HG02973 (cell line): ENCODE measurements around the gene LPGAT1.

Source experiments
- ATAC-seq: cut with Tn5 transposase; IDR thresholded peaks from one replicate; pipeline ENCODE4 v1.9.1; 2021; ENCODE audit warnings: moderate library complexity; ENCODE audit not compliant: unreplicated experiment

LPGAT1 gene

DNA sequence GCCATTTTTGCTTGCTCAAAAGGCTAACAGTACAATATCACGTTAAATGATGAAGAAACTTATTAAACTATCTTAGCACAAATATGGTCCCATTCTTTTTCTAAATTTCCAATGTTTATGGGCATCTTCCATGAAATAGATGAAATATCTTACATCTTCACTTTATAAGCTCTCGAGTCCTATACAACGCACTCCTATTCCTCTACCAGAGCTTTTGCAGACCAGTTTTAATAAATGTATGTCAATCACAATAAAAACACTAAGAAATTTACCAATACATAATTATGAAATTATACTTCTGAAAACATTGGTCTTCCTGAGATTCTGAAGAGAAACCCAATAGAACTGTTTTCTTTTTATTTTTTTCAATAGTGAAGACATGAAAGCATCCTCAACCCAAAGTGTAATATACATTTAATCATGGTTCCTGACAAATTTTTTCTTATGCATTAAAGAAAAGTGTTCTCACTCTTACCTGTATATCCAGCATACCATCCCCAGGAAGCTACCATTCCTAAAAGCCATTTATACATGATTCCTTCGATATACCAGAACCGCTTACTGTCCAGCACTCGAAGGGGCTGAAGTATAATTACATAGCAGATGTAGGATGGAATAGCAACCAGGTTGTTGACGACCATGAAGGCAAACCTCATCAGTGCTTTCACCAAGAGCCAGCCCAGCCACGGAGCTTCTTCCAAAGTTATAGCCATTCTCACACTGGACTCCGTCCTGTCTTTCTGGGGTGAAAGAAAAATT, 1.8 kb downstream of the LPGAT1 start:
- ATAC-seq: no peak

DNA sequence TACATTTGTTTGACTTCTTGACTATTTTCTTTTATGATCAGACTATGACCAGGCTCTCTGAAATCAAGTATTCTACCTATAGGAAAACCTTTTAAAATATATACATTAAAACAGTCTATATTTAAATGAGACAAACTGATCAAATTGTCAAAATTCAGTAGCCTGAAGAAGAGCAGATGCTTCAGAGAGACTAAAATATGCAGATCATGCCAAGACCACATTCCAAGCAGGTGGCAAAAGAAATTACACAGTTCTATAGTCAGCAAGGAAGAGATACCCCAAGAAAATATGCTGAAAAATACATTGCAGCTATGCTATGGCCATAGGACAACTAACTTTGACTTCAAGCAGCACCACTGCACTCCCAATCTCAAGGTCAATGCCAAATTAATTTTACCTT, 3.5 kb downstream of the LPGAT1 start:
- ATAC-seq: no peak

DNA sequence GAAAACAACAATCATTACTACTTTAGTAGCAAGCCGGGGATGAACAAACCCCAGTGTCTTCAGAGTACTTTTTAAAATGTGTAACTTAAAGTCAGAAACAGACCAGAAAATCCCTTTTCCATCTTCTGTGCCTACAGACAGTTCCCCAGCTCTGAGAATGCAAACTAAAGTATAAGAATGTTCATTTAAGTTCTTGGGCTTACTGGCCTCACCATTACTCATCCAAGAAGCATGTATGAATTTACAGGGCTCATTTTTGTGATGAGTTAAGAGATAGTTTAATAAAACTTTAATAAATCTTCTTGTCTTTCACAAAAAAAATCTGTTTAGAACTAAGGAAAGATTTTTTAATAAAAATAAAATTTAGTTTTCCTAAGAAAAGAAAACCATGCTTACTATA, 4.6 kb downstream of the LPGAT1 start:
- no peak for ATAC-seq

DNA sequence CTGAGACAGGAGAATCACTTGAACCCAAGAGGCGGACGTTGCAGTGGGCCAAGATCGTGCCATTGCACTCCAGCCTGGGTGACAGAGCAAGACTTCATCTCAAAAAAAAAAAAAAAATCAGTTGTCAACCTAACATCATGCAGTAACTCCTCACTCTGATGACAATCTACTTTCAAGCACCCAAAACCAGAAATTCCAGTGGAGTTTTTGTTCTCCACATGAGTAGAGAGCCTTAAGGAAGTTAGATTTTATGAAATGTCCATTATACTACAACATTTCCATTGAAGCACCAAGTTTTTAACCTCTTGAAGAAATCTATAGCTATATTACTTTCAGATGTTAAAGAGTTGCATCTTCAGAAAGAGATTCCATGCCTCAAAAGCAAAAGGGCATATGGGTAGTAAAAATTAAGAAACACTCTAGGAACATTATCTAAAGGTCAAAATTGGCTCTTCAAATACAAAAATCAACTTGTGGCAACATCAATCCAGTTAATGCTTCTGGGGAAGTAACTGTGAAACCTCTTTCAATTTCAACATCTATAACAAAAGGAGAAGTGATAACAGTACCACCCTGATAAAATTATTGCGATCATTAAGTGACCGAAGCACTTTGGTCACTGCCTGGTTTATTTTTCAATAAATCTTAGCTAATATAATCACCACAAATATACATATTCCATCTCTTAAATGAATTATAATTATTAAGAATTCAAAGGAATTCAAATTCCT, 7.7 kb downstream of the LPGAT1 start:
- no peak for ATAC-seq

DNA sequence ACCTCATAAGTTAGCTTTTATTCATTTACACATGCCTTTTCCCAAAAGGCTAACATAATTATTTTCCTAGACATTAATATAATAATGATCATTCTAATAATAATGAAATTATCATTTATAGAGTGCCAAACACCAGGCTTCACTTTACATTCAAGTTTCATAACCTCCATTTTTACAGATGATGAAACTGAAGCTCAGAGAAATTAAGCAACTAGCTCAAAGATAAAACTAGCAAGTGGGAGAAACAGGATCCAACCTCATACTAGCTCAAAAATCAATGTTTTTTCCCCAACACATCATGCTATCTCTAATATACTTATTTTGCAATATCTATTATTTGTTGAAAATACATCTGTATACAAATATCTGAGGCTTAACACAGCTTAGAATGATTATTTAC, 14.0 kb downstream of the LPGAT1 start:
- ATAC-seq: no peak

DNA sequence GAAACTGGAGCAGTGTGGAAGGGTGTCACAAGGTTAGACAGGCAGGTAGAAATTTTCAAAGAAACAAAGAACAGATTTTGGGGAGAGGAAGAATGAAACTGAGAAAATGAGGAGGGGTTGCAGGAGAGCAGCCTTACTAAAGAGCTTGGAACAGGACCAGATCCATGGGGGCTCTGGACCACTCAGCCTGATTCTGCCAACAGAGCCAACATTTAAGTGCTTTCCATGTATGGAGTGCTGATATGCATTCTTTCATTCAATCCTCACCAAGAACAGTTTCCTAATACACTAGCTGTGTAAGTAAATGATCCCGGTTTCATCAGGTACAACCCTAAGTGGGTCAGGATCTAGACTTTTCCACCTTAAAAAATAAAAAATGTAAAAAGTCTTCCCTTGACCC, 16.2 kb downstream of the LPGAT1 start:
- no peak for ATAC-seq

DNA sequence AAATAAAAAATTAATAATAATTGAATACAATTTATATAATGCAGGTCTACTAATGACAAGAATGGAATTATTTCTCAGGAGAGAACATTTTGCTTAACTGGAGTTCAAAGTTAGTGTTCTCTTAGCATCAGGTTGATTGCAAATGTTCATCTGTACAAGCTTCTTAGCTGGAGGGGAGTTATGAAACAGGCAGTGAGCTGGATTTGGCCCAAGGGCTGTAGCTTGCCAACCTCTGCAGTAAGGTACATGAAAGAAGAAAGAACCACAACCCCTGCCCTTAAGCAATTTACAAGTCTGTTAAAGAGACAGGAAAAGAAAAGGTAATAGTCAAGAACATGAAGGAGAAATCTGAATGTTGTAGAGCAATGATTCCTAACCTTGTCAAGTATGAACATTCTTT, 17.0 kb downstream of the LPGAT1 start:
- no peak for ATAC-seq

DNA sequence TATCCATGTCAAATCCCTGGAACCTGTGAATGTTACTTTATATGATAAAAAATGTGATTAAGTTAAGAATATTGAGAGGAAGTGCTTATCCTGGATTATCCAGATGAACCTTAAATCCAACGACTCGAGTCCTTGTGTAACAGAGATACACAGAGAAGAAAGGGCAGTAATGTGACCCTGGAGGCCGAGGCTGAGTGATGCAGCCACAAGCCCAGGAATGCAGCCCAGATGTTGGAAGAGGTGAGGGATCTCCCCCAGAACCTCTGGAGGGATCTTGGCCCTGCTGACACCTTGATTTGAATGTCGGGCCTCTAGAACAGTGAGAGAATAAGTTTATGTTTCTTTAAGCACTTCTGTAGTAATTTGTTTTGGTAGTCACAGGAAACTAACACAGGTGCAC, 18.0 kb downstream of the LPGAT1 start:
- ATAC-seq: no peak

DNA sequence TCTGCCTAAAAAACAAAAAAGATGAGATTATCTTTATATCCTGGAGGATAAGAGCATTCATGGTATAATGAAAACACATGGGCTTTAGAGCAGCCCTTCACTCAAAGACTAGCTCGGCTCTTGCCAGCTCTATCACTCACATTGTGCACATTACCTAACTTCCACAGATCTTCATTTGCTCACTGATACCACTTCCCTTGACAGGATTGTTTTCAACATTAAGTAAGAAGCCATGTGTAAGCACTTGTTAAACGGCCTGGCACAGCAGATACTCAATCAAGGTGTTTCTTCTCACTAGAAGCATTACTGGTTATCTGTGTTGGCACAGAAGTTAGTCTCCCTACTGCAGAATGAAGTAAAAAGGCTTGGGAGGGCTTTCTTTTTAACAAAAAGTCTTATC, 18.7 kb downstream of the LPGAT1 start:
- no peak for ATAC-seq

DNA sequence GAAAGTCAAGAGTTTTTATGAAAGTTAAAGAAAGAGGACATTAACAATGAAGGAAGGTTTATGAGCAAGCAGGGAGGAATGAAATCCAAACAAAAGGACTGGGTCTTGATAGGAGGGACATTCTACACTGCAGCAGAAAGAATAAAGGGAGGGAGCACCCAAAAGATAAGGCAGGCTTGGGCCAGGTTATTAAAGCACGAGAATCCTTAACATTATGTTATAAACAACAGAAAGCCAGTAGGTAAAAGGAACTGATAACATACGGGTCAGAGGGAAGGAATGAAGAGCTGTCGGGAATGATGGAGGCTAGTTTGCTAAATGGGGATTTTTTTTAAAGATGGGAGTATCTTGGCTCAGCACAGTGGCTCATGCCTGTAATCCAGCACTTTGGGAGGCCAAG, 19.4 kb downstream of the LPGAT1 start:
- ATAC-seq: no peak

DNA sequence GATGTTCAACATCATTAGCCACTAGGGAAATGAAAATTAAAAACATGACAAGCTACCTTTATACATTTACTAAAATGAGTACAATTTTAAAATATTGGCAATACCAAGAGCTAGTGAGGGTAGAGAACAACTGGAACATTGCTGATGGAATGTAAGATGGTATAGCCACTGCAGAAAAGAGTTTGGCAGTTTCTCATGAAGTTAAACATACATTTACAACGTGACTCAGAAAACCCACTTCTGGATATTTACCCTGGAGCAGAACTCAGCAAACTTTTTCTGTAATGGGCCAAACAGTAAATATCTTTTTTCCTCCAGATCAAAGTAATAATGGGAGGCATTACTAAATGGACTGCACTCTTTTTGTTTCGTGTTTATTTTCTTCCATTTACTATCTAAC, 22.1 kb downstream of the LPGAT1 start:
- ATAC-seq: no peak

DNA sequence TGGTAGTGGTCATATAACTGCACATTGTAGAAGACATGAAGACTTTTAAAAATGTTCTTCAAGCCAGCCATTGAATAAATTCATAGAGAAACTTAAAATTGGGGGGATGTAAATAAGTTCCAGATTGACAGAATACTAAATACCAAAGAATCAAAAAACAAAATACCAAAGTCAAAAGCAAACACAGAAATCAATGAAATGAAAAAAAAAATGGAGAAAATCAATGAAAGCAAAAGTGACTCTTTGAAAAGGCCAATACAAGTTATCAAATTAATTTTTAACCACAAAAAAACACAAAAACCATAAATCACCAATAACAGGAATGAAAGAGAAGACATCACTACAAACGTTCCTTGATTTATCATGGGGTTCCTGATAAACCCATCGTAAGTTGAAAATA, 25.6 kb downstream of the LPGAT1 start:
- ATAC-seq: no peak

DNA sequence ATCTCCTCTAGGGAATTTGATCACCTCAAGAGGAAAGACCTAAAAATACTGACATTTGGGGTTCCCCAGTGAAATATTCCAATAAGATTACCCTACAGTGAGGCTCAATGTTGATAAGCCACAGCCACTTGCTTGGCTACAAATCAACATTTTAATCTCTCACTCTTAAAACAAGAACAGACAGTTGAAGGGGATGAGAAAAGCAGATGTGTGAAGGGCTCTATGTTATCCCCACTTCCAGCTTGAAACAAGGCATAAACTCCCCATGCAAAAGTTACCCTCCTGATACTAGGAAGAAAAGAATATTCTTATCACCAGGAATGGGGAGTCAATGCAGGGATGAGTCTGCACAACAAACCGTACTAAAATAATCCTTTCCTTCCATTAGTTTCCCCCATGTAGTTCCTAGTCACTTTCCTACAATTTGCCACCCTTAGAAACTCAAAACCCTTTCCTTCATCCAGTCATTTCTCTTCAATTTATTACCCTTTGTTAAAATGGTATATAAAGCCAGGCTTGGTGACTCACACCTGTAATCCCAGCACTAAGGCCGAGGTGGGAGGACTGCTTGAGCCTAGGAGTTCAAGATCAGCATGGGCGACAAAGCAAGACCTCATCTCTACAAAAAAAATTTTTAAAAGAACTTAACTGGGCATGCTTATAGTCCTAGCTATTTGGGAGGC, 29.5 kb downstream of the LPGAT1 start:
- ATAC-seq: no peak

DNA sequence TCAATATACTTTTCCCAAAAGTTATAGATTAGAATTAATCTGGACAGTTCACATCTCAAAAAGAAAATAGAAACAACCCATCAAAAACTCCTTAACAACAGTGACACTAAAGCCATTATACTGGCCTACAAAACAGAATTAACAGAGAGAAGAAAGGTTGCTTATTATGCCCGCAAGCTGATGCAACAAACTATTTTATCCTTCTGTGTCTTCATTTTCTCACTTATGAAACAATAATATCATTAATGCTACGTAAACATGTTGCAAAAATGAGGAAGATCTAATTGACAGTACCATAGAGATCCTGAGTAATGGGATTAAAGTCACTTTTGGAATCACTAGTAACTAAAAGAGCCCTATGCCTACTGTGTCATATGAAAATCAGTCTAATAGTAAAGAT, 32.6 kb downstream of the LPGAT1 start:
- no peak for ATAC-seq

DNA sequence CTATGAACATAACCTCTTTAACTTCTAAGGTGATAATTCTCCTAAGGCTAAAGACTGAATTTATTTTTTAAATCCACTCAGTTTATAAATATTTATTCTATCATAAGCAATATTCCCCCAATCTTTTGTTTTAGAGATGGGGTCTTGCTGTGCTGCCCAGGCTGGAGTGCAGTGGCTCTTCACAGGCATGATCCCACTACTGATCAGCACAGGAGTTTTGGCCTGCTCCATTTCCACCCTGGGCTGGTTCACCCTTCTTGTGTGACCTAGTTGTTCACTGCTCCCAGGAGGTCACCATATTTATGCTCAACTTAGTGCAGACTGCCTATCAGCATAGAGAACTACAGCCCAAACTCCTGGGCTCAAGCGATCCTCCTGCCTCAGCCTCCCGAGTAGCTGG, 38.6 kb downstream of the LPGAT1 start:
- no peak for ATAC-seq

DNA sequence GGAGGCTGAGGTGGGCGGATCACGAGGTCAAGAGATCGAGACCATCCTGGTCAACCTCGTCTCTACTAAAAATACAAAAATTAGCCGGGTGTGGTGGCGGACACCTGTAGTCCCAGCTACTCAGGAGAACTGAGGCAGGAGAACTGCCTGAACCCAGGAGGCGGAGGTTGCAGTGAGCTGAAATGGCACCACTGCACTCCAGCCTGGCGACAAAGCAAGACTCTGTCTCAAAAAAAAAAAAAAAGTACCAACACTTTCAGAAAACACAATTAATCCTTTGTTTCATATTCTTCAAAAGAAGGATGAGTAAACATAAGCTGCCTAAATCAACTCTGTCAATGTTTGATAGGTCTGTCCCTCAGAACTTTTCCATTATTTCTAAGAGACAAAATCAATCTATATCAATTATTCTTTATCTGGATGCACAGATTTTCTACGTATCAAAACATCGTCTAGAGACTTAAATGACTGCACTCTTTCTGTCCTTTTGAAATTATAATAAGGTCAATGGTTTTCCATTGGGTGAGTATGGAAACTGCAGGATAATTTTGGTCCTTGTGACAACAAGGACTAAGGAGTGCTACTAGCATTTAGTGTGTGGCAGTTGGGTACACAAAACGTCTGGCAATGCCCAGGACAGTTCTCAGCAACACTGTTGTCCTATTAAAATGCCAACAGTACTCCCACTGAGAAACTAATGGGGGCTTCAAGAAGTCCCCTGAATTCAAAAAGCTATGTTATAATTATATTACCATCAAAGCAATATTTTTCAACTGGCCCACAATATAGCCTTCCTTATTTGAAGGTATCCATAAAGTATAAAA, 40.7 kb downstream of the LPGAT1 start:
- no peak for ATAC-seq

DNA sequence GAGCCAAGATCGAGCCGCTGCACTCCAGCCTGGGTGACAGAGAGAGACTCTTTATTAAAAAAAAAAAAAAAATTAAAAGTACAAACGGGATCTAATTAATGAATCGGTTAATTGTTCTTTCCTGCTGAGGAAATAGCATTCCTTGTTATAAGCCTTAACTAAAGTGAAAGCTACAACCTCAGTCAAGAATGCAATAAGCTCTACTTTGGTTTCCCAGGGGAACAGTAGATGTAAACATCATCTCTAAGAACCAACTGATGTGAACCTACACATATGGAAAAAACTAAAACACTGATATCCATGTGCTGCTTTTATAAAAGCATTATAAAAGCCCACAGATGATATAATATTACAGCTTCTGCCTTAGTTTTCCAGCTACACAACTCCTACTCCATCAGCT, 41.9 kb downstream of the LPGAT1 start:
- ATAC-seq: no peak

DNA sequence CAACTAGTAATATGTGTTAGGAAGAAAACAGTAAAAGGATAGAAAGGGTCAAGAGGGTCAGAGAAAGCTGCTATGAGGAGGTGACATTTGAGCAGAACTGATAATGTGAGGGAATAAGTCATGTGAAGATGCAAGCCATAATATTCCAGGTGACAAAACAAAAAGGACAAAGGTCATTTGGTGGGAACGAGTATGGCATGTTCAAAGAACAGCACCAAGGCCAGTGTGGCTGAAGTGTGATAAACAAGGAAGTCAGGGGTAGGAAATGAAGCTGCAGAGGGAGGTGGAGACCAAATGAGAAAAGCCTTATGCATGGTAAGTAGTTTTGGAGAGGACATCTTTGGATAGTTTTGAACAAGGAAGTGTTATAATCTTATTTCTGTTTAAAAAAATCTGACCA, 46.7 kb downstream of the LPGAT1 start:
- ATAC-seq: no peak

DNA sequence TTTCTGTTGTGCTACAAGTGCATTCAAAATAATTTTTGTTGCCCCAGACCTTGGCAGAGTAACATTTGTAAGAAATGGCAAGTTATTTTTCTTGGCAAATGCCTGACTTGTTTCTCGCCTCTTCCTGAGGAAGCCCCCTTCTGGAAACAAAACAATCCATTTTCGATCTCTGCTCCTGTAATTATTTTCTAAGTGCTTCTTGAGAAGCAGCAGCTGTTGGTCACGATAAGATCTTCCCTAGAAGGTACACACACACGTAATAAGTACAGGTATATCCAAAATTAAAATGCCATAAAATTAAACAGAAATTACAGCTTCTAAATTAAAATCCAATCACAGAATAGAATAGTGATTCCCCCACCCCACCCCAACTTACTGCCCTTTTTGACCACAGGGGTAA, 47.3 kb downstream of the LPGAT1 start:
- ATAC-seq: no peak

DNA sequence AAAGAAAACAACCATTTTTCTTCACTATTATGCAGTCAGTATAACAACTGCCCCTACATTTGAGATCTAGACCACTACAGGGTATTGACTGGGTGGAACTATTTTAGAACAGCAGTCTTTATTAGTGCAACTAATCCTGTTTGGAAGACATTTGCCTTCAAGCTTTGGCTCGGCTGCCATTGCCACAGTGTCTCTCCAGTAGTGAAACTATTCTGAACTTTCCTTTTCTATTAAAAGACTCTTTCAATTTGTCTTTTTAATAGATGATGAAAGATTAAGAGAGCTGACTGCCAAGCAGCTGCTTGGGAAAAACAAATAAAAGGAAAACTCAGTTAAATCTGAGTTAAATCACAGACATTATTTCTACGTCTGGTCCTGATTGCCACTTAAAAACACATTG, 49.3 kb downstream of the LPGAT1 start:
- no peak for ATAC-seq

DNA sequence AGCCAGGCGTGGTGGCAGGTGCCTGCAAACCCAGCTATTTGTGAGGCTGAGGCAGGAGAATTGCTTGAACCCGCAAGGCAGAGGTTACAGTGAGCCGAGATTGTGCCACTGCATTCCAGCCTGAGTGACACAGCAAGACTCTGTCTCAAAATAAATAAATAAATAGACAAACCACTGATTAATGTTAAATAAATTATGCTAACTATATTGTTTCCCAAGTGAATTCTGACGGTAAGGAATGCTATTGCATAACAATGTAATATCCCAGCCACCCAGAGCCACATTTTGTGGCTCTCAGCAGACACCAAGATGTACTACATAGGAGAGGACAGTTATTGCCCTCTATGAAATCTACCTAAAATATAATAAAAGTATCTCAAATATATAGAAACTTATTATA, 55.4 kb downstream of the LPGAT1 start:
- no peak for ATAC-seq
